ENCODE data around the gene PCNX2. TPM values are rescaled to one million over a fixed set of nuclear protein-coding genes. Genes with fewer than 3 reads are reported as not detected.

Gene PCNX2
- total and polyA plus RNA-seq, 2 of the 8 experiments (the other 6 are each of a cell fraction or from before 2014, with no cell fraction given): 46.1 to 57.6 TPM

DNA sequence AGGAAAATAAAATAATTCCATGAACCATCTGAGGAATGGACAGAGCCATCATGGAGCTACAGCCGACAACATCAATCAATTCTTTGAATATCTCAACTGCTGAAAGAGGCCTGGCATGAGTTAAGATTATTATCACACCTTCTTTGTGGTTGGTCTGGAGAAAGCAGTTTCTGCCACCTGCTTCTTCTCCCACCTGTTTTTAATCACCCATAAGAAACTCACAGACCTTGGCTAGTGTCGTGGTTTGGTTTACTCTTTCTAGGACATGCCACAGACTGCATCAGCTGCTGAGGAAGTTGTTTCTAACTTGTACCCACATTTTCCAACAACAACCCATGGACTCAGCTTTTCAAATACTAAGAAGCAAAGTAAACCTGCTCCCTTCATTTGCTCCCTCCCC is 279.6 kb downstream of the PCNX2 start:
- H4K91ac ChIP-seq (replicated peaks; ENCODE audit: insufficient read length, low read length): no peak overlapping the region
- H4K5ac ChIP-seq (ENCODE audit: insufficient read length, low read depth, low read length): no peak overlapping the region
- no peaks in the 10 kb centered on the region for H3K79me2 ChIP-seq (ENCODE audit: control insufficient read depth in 1 of 2, insufficient read depth in 2 of 2, low read length in 2 of 2)
- H3K56ac ChIP-seq (replicated peaks; ENCODE audit: insufficient read length, low read depth, low read length): no peak overlapping the region
- no peak overlapping the region for H3K14ac ChIP-seq (ENCODE audit: insufficient read length)
- no peak overlapping the region for H2BK15ac ChIP-seq (ENCODE audit: low read length)
- no peaks in the 10 kb centered on the region for H3K23me2 ChIP-seq (ENCODE audit: low read depth, low read length)
- no peak overlapping the region for H3K9ac ChIP-seq (replicated peaks in 1 of 4; ENCODE audit: extremely low read depth in 1 of 4, low read depth in 3 of 4, low read length in 3 of 4)
- no peak overlapping the region for H4K8ac ChIP-seq (ENCODE audit: extremely low read depth, insufficient read depth, low read length)
- no peak overlapping the region for H3K23ac ChIP-seq (ENCODE audit: insufficient read length)
- no peak overlapping the region for H3K4me2 ChIP-seq (ENCODE audit: insufficient read depth in 1 of 2, low read depth in 2 of 2, low read length in 2 of 2)
- POLR2A ChIA-PET (ENCODE audit: partially characterized antibody): no interaction called here
- H3K4ac ChIP-seq (replicated peaks; ENCODE audit: insufficient read length, low read depth, low read length): no peak overlapping the region
- H3K27me3 ChIP-seq (replicated peaks in 1 of 4; ENCODE audit: control insufficient read depth in 3 of 4, extremely low read depth in 1 of 4, insufficient read depth in 3 of 4, low read length in 3 of 4): no peaks in the 10 kb centered on the region
- no peak for DNase-seq (ENCODE audit: low read depth in 1 of 2, low spot score in 2 of 2)
- H3K18ac ChIP-seq (ENCODE audit: extremely low read depth, low read length): no peak overlapping the region
- no peaks in the 10 kb centered on the region for H3K4me1 ChIP-seq (replicated peaks in 1 of 4; ENCODE audit: control insufficient read depth in 3 of 4, insufficient read depth in 4 of 4, low read length in 3 of 4)
- peaks cover 3 to 26% (median 12%) of the 10 kb centered on the region in 4 experiments for H3K36me3 ChIP-seq (ENCODE audit: control insufficient read depth in 2 of 4, insufficient read depth in 4 of 4, low read length in 3 of 4)
- no peak for FAIRE-seq
- H3K4me3 ChIP-seq (ENCODE audit: extremely low read depth in 1 of 4, insufficient read depth in 2 of 4, low read depth in 3 of 4, low read length in 4 of 4): no peak overlapping the region
- H4K20me1 ChIP-seq (replicated peaks in 1 of 2; ENCODE audit: control insufficient read depth in 1 of 2, insufficient read depth in 2 of 2, low read length in 2 of 2): no peaks in the 10 kb centered on the region
- no peak overlapping the region for H2BK120ac ChIP-seq (replicated peaks; ENCODE audit: low read depth, low read length)
- no peak overlapping the region for H2BK5ac ChIP-seq (ENCODE audit: low read depth, low read length)
- WGBS, 2 experiments (ENCODE audit: extremely low coverage in 1 of 2, insufficient coverage in 1 of 2, insufficient read length in 1 of 2, insufficient replicate concordance in 2 of 2, low coverage in 1 of 2, low lambda C conversion rate in 2 of 2, missing lambda C conversion rate in 1 of 2): 100% methylated on average over 2 of the region's 2 CpGs; no CpG with 5 or more reads in 1 of the 2 experiments
- CTCF ChIA-PET (ENCODE audit: partially characterized antibody): interaction anchor here (1.0 kb wide), 1 partner anchor 12 kb away, joined by 3 read pairs; no protein-coding TSS in a partner anchor
- no peak overlapping the region for H2BK12ac ChIP-seq (ENCODE audit: low read depth, low read length)
- H3K27ac ChIP-seq (ENCODE audit: low read depth, low read length): no peak overlapping the region
- no peaks in the 10 kb centered on the region for H3K9me3 ChIP-seq (ENCODE audit: insufficient read depth in 2 of 2, low read depth in 1 of 2, low read length in 1 of 2)
- no peak overlapping the region for H2AK5ac ChIP-seq (ENCODE audit: low read depth, low read length)
- no peaks in the 10 kb centered on the region for H3K79me1 ChIP-seq (ENCODE audit: low read depth, low read length)
- H2AFZ ChIP-seq (ENCODE audit: low read length): no peak overlapping the region
- no peak overlapping the region for H2BK20ac ChIP-seq (ENCODE audit: low read length)
- TF ChIP-seq, protein P1, sequence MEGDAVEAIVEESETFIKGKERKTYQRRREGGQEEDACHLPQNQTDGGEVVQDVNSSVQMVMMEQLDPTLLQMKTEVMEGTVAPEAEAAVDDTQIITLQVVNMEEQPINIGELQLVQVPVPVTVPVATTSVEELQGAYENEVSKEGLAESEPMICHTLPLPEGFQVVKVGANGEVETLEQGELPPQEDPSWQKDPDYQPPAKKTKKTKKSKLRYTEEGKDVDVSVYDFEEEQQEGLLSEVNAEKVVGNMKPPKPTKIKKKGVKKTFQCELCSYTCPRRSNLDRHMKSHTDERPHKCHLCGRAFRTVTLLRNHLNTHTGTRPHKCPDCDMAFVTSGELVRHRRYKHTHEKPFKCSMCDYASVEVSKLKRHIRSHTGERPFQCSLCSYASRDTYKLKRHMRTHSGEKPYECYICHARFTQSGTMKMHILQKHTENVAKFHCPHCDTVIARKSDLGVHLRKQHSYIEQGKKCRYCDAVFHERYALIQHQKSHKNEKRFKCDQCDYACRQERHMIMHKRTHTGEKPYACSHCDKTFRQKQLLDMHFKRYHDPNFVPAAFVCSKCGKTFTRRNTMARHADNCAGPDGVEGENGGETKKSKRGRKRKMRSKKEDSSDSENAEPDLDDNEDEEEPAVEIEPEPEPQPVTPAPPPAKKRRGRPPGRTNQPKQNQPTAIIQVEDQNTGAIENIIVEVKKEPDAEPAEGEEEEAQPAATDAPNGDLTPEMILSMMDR (IDR thresholded peaks at IDR 0.05; ENCODE audit: control extremely low read depth in 1 of 3, insufficient read depth in 1 of 3, low read depth in 1 of 3, low read length in 3 of 3): no peak
- TF ChIP-seq EP300 (IDR thresholded peaks at IDR 0.05; ENCODE audit: borderline replicate concordance in 1 of 2, low read depth in 2 of 2, low read length in 2 of 2) (no peak), SIN3A (conservative IDR thresholded peaks at IDR 0.05 in 1 of 2, IDR thresholded peaks at IDR 0.05 in 1 of 2; ENCODE audit: low read depth in 1 of 2, low read length in 2 of 2) (no peak), POLR2A (IDR thresholded peaks at IDR 0.05; ENCODE audit: control extremely low read depth in 1 of 2, low read depth in 2 of 2, low read length in 2 of 2) (no peak), RAD21 (IDR thresholded peaks at IDR 0.05 in 1 of 2, conservative IDR thresholded peaks at IDR 0.05 in 1 of 2; ENCODE audit: low read depth in 2 of 2, low read length in 2 of 2) (no peak), CHD1 (IDR thresholded peaks at IDR 0.05; ENCODE audit: low read depth, low read length) (no peak), CREB1 (IDR thresholded peaks at IDR 0.05) (no peak), SUZ12 (IDR thresholded peaks at IDR 0.05; ENCODE audit: low read length) (no peak), HDAC6 (IDR thresholded peaks at IDR 0.05; ENCODE audit: low read depth, low read length) (no peak), TAF1 (IDR thresholded peaks at IDR 0.05; ENCODE audit: low read depth, low read length) (no peak), HDAC2 (IDR thresholded peaks at IDR 0.05; ENCODE audit: borderline replicate concordance in 1 of 2, low read depth in 2 of 2, low read length in 2 of 2) (no peak)
